GM12878 (cell line): Measurements from ENCODE around the gene NRG2. TPM values are rescaled to one million over a fixed set of nuclear protein-coding genes. Genes with fewer than 3 reads are reported as not detected.

Experiments
- ATAC-seq: fragments of 200-7000 bp; cut with Tn5 transposase; 3 replicates; pipeline ENCODE4 v1.9.1; 2020; ENCODE audit warnings: mild to moderate bottlenecking, moderate library complexity
- BruUV-seq: library from RNA; stranded (reverse); fragments of 400-500 nt; replicated peaks from 2 replicates; lab custom pipeline; 2021; lab: Mats Ljungman, UMichigan
- CTCF ChIA-PET: fragments of 300-600 bp; sonication (Branson Sonifier 250); formaldehyde crosslinking; extraction: SDS; loops from one replicate; lab custom pipeline; 2021; ENCODE audit warnings: inconsistent platforms; lab: Yijun Ruan, JAX
- POLR2A ChIA-PET: fragments of 350-600 bp; formaldehyde crosslinking; extraction: SDS; loops from one replicate; lab custom pipeline; 2021; ENCODE audit warnings: inconsistent platforms; lab: Charles Lee
- RAD21 ChIA-PET: fragments of 300-600 bp; sonication (Branson Sonifier 250); formaldehyde crosslinking; loops from one replicate; lab custom pipeline; 2023; ENCODE audit warnings: antibody characterized with exemption; ENCODE audit not compliant: unreplicated experiment; lab: Charles Lee
- SMC1A ChIA-PET: fragments of 300-600 bp; sonication (Branson Sonifier 250); formaldehyde crosslinking; loops from one replicate; lab custom pipeline; 2023; ENCODE audit not compliant: unreplicated experiment, uncharacterized antibody; lab: Charles Lee
- DNase-seq: peaks from one replicate; pipeline ENCODE4 v3.0.0-alpha.2; 2011; ENCODE audit warnings: low read depth, low spot score
- FAIRE-seq: peaks from 3 replicates; lab custom pipeline; 2011; peaks lifted over from hg19 to GRCh38; lab: Jason Lieb, UNC
- H2AFZ ChIP-seq: 2 replicates; pipeline ENCODE4 v1.6.0; 2011; ENCODE audit warnings: low read depth, low read length, control low read depth; ENCODE audit not compliant: control insufficient read depth
- H3K27ac ChIP-seq: 2 replicates; pipeline ENCODE4 v1.5.1; 2011; ENCODE audit warnings: control low read depth; ENCODE audit not compliant: control insufficient read depth, insufficient read depth
- H3K27me3 ChIP-seq, 2 experiments: replicated peaks in 1 of 2; 2 replicates each; pipeline versions ENCODE4 v1.6.0 to v1.6.1; 2011; ENCODE audit warnings: low read length in 1 of 2; ENCODE audit not compliant: control insufficient read depth in 2 of 2, insufficient read depth in 2 of 2
- H3K36me3 ChIP-seq, 2 experiments: 2 replicates each; pipeline ENCODE4 v1.5.1; 2011; ENCODE audit warnings: low read length in 1 of 2; ENCODE audit not compliant: control insufficient read depth in 2 of 2, insufficient read depth in 2 of 2
- H3K4me1 ChIP-seq: 2 replicates; pipeline ENCODE4 v1.6.1; 2011; ENCODE audit warnings: mild to moderate bottlenecking, low read length, moderate library complexity, mixed read lengths; ENCODE audit not compliant: control insufficient read depth, insufficient read depth
- H3K4me2 ChIP-seq: 2 replicates; pipeline ENCODE4 v1.6.0; 2011; ENCODE audit warnings: control low read depth; ENCODE audit not compliant: control insufficient read depth, insufficient read depth
- H3K4me3 ChIP-seq: fragments of 200-600 bp; sonication (generic); 2 replicates; pipeline ENCODE4 v1.5.1; 2016
- H3K79me2 ChIP-seq: 2 replicates; pipeline ENCODE4 v1.6.0; 2011; ENCODE audit warnings: low read length; ENCODE audit not compliant: control insufficient read depth, insufficient read depth
- H3K9ac ChIP-seq: 2 replicates; pipeline ENCODE4 v1.8.0; 2011; ENCODE audit warnings: low read length, control low read depth, mixed read lengths; ENCODE audit not compliant: control insufficient read depth, insufficient read depth
- H3K9me3 ChIP-seq: replicated peaks from 3 replicates; pipeline ENCODE4 v1.5.1; 2011; ENCODE audit warnings: mild to moderate bottlenecking, low read length; ENCODE audit not compliant: control insufficient read depth, insufficient read depth
- H4K20me1 ChIP-seq: 2 replicates; pipeline ENCODE4 v1.6.0; 2011; ENCODE audit not compliant: control insufficient read depth, insufficient read depth
- KDM1A ChIP-seq: fragments of 200-600 bp; sonication (generic); IDR thresholded peaks from 2 replicates; pipeline ENCODE4 v1.6.1; 2016; ENCODE audit warnings: borderline replicate concordance
- NR2C2 ChIP-seq: IDR thresholded peaks from 2 replicates; pipeline ENCODE4 v1.6.1; 2011; ENCODE audit warnings: borderline replicate concordance, low read depth; ENCODE audit not compliant: control insufficient read depth, insufficient read length
- NR2F1 ChIP-seq: fragments of 450-650 bp; conservative IDR thresholded peaks from 2 replicates; pipeline ENCODE4 v1.6.1; 2017; ENCODE audit warnings: mild to moderate bottlenecking
- NRF1 ChIP-seq: conservative IDR thresholded peaks from 2 replicates; pipeline ENCODE4 v1.6.1; 2011; ENCODE audit warnings: mild to moderate bottlenecking, low read depth, low read length, improper control_type of control experiment
- POLR2A ChIP-seq: IDR thresholded peaks from 2 replicates; pipeline ENCODE4 v1.6.1; 2011; ENCODE audit warnings: low read depth, mild to moderate bottlenecking, low read length
- STAT3 ChIP-seq: IDR thresholded peaks from 2 replicates; pipeline ENCODE4 v1.6.1; 2011; ENCODE audit warnings: low read depth, low read length, improper control_type of control experiment
- TAF1 ChIP-seq: IDR thresholded peaks from 2 replicates; pipeline ENCODE4 v1.6.1; 2011; ENCODE audit warnings: mild to moderate bottlenecking, low read depth, low read length, borderline replicate concordance
- ZNF217 ChIP-seq: fragments of 450-650 bp; IDR thresholded peaks from 2 replicates; pipeline ENCODE4 v1.6.1; 2017; ENCODE audit warnings: antibody characterized with exemption, mild to moderate bottlenecking
- WGBS: methylation state at CpG from one replicate; pipeline ENCODE4 v1.1.6; 2016; ENCODE audit warnings: low lambda C conversion rate; ENCODE audit not compliant: insufficient replicate concordance, insufficient coverage; ENCODE audit errors: missing lambda C conversion rate; 5-methylcytosine and 5-hydroxymethylcytosine counted together
- in situ Hi-C: fragments of 300-500 bp; cut with MboI; formaldehyde crosslinking; loops from 9 replicates; pipeline ENCODE4 v1.14.3; 2018; ENCODE audit warnings: mixed read lengths
- intact Hi-C: fragments of 100-400 bp; cut with micrococcal nuclease; formaldehyde crosslinking; loops from one replicate; pipeline ENCODE4 v1.14.2; 2022; ENCODE audit not compliant: unreplicated experiment
- polyA plus RNA-seq, 11 experiments: library from polyadenylated mRNA; depleted of rRNA in 4 of 11; unstranded in 6 of 11; stranded (reverse) in 5 of 11; fragments of >200 nt; fragmentation: Nextera tagmentation in 4 of 11; fragmentation: Illumina TruSeq in 1 of 11; extraction: Ambion mirVana in 4 of 11; extraction: Trizol in 1 of 11; gene quantifications; 1 replicate in 1 of 11; 2 replicates in 10 of 11; pipeline versions ENCODE4 v1.2.1 to v1.2.3, GENCODE V29; 2011 to 2016; ENCODE audit warnings: inconsistent platforms in 2 of 11, missing spikeins in 2 of 11, low read depth in 1 of 11
- total RNA-seq, 4 experiments: library from RNA; depleted of rRNA in 3 of 4; stranded (reverse); fragments of >200 nt in 3 of 4; fragmentation: Illumina TruSeq in 1 of 4; extraction: Trizol in 1 of 4; gene quantifications; 2 replicates each; pipeline versions ENCODE4 v1.2.1 to v1.2.3, GENCODE V29; 2013 to 2021
- TF ChIP-seq, protein P1 (sequence below): fragments of 450-650 bp; IDR thresholded peaks from 2 replicates; pipeline ENCODE4 v1.6.1; 2016; ENCODE audit warnings: mild to moderate bottlenecking

The NRG2 gene
- total and polyA plus RNA-seq, 10 of the 15 experiments (the other 5 are each of a cell fraction or from before 2014, with no cell fraction given): 0.10 to 21.7 (median 9.6) TPM

DNA sequence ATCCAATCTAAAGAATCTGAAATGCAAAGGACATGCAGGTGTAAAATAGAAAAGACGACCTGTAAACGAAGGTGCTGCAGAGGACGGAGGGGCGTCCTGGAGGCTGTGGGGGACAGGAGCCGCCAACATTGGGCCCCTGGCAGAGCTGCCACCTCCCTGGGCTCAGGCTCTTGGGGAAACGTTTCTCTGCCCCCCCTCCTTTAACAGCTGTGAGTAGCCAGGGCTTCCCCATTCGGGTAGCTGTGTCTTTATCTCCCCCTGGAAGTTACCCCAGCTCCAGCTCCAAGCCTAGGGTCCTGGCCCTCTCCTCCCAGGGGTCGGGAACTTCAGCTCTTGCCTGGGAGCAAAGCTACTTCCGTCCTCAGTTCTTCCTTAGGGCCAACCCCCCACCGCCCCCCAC is 196.0 kb downstream of the NRG2 start:
- Histone ChIP-seq H2AFZ (no peak overlapping the region), H3K27me3 (no peaks in the 10 kb centered on the region; a peak in 1 of 4 replicates), H3K4me1 (peaks cover 12% of the 10 kb centered on the region), H3K79me2 (no peaks in the 10 kb centered on the region), H4K20me1 (no peaks in the 10 kb centered on the region), H3K36me3 (peaks cover 0 to 5% of the 10 kb centered on the region in 2 experiments; a peak in 1 of 4 replicates), H3K9ac (no peak overlapping the region), H3K4me3 (no peak overlapping the region), H3K4me2 (no peak overlapping the region), H3K9me3 (no peaks in the 10 kb centered on the region), H3K27ac (no peak overlapping the region)
- ChIA-PET SMC1A (interaction anchor here (0.7 to 6.5 kb wide), 6 partner anchors 8 to 122 kb away, joined by 3 to 41 read pairs (median 5); no protein-coding TSS in a partner anchor), CTCF (interaction anchor here (0.9 to 6.7 kb wide), 5 partner anchors 16 to 121 kb away, joined by 3 to 146 read pairs (median 28); no protein-coding TSS in a partner anchor), RAD21 (interaction anchor here (0.7 to 1.5 kb wide), 5 partner anchors 48 to 122 kb away, joined by 3 to 11 read pairs (median 4); no protein-coding TSS in a partner anchor), POLR2A (interaction anchor here (0.7 to 0.9 kb wide), 3 partner anchors 68 to 191 kb away, joined by 3 read pairs; no protein-coding TSS in a partner anchor)
- in situ Hi-C loops (no loop called here), intact Hi-C loops (no loop called here)
- no peak for TF ChIP-seq NR2F1
- TF ChIP-seq ZNF217: no peak
- no peak for TF ChIP-seq NR2C2
- TF ChIP-seq, protein P1, sequence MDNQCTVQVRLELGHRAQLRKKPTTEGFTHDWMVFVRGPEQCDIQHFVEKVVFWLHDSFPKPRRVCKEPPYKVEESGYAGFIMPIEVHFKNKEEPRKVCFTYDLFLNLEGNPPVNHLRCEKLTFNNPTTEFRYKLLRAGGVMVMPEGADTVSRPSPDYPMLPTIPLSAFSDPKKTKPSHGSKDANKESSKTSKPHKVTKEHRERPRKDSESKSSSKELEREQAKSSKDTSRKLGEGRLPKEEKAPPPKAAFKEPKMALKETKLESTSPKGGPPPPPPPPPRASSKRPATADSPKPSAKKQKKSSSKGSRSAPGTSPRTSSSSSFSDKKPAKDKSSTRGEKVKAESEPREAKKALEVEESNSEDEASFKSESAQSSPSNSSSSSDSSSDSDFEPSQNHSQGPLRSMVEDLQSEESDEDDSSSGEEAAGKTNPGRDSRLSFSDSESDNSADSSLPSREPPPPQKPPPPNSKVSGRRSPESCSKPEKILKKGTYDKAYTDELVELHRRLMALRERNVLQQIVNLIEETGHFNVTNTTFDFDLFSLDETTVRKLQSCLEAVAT: no peak
- TF ChIP-seq NRF1: no peak
- no peak for TF ChIP-seq KDM1A
- no peak for TF ChIP-seq TAF1
- TF ChIP-seq STAT3: no peak
- no peak for TF ChIP-seq POLR2A
- no peak for ATAC-seq
- 28% methylated on average over 10 of the region's 10 CpGs for WGBS
- DNase-seq: no peak
- no peak for FAIRE-seq
- no TSS peak for BruUV-seq
